Right lobe of liver (tissue), 6 donors: Measurements from ENCODE around the gene DNAH14. TPM values are rescaled to one million over a fixed set of nuclear protein-coding genes. Genes with fewer than 3 reads are reported as not detected.

Experiments
- ATAC-seq, 4 donors: fragments of 200-7000 bp; cut with Tn5 transposase; one replicate each; pipeline ENCODE4 v1.9.1; 2020; ENCODE audit warnings: mild to moderate bottlenecking in 4 of 4, moderate library complexity in 4 of 4
- DNase-seq, 3 donors: peaks; one replicate each; pipeline ENCODE4 v3.0.0-alpha.2; 2020
- H3K27ac ChIP-seq, 3 donors: fragments of 200-600 bp; one replicate each; pipeline ENCODE4 v1.8.0; 2022
- H3K27me3 ChIP-seq, 2 donors: fragments of 200-600 bp; one replicate each; pipeline ENCODE4 v1.8.0; 2022
- H3K36me3 ChIP-seq, 4 donors: fragments of 200-600 bp; sonication (generic) in 1 of 4; one replicate each; pipeline versions ENCODE4 v1.5.1 to v1.8.0; 2017 to 2022; ENCODE audit warnings: control low read depth in 1 of 4
- H3K4me1 ChIP-seq, 4 donors: fragments of 200-600 bp; sonication (generic) in 1 of 4; one replicate each; pipeline versions ENCODE4 v1.5.1 to v1.8.0; 2017 to 2022; ENCODE audit warnings: control low read depth in 1 of 4
- H3K4me3 ChIP-seq, 3 donors: fragments of 200-600 bp; one replicate each; pipeline ENCODE4 v1.8.0; 2022
- H3K9me3 ChIP-seq, 4 donors: fragments of 200-600 bp; sonication (generic) in 1 of 4; one replicate each; pipeline versions ENCODE4 v1.5.1 to v1.8.0; 2017 to 2022; ENCODE audit warnings: control low read depth in 1 of 4
- POLR2A ChIP-seq: fragments of 450-650 bp; IDR thresholded peaks from one replicate; pipeline ENCODE4 v1.6.1; 2017; ENCODE audit warnings: antibody characterized with exemption, mild to moderate bottlenecking
- WGBS: methylation state at CpG from one replicate; pipeline ENCODE4 v1.1.6; 2018; ENCODE audit warnings: low coverage, low lambda C conversion rate; ENCODE audit not compliant: insufficient coverage; ENCODE audit errors: missing lambda C conversion rate; 5-methylcytosine and 5-hydroxymethylcytosine counted together
- intact Hi-C, 2 donors: fragments of 100-400 bp; cut with DNase I; formaldehyde crosslinking; loops; one replicate each; pipeline versions ENCODE4 v1.11.2 to v1.14.1; 2022
- total RNA-seq, 6 experiments: library from RNA; depleted of rRNA in 2 of 6; stranded (reverse); fragments of >200 nt in 2 of 6; fragmentation: NEBNext Ultra II Directional in 3 of 6; extraction: Animal tissue kit (Norgen Biotek cat#: 25700) in 3 of 6; gene quantifications; one replicate each; pipeline versions ENCODE4 v1.1.0 to v1.2.4, GENCODE V29; 2016 to 2023
- TF ChIP-seq, protein P1 (sequence below), 4 donors: fragments of 200-600 bp in 3 of 4; fragments of 450-650 bp in 1 of 4; IDR thresholded peaks; one replicate each; pipeline versions ENCODE4 v1.5.1 to v1.8.0; 2016 to 2022; ENCODE audit warnings: antibody characterized with exemption in 4 of 4, mild to moderate bottlenecking in 2 of 4
- donor health status: DM: no; HTN: yes; CAD: no.
- donor health status: DM: no; HTN: no; CAD: no.
- donor health status: DM: no; HTN: no; CAD: no.
- donor health status: DM: no; HTN: yes; CAD: no.
- donor health status: DM: no; HTN: yes; CAD: no.

DNAH14 gene
- total RNA-seq, 6 experiments from 2014 or later: 8.0 to 17.1 (median 9.7) TPM

DNA sequence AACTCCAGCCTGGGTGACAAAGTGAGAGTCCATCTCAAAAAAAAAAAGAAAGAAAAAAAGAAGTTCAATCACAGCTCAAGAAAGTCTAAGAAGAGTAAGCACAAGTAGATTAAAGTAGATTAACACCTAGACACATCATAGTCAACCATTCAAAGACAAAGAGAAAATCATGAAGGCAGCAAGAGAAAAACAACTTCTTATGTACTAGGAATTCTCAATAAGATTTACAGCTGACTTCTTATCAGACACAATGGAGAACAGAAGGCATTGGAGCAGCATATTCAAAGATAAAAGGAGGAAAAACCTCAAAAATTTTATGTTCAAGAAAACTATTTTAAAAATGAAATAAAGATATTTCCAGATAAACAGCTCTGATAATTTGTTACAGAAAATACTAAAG, 351.1 kb downstream of the DNAH14 start:
- Histone ChIP-seq H3K27me3 (no peaks in the 10 kb centered on the region), H3K36me3 (no peaks in the 10 kb centered on the region), H3K4me1 (no peaks in the 10 kb centered on the region), H3K27ac (no peak overlapping the region), H3K9me3 (no peaks in the 10 kb centered on the region), H3K4me3 (no peak overlapping the region)
- DNase-seq: no peak
- no peak for ATAC-seq
- intact Hi-C loops: no loop called here
- TF ChIP-seq POLR2A: no peak
- TF ChIP-seq, protein P1, sequence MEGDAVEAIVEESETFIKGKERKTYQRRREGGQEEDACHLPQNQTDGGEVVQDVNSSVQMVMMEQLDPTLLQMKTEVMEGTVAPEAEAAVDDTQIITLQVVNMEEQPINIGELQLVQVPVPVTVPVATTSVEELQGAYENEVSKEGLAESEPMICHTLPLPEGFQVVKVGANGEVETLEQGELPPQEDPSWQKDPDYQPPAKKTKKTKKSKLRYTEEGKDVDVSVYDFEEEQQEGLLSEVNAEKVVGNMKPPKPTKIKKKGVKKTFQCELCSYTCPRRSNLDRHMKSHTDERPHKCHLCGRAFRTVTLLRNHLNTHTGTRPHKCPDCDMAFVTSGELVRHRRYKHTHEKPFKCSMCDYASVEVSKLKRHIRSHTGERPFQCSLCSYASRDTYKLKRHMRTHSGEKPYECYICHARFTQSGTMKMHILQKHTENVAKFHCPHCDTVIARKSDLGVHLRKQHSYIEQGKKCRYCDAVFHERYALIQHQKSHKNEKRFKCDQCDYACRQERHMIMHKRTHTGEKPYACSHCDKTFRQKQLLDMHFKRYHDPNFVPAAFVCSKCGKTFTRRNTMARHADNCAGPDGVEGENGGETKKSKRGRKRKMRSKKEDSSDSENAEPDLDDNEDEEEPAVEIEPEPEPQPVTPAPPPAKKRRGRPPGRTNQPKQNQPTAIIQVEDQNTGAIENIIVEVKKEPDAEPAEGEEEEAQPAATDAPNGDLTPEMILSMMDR (IDR thresholded peaks at IDR 0.05): no peak

DNA sequence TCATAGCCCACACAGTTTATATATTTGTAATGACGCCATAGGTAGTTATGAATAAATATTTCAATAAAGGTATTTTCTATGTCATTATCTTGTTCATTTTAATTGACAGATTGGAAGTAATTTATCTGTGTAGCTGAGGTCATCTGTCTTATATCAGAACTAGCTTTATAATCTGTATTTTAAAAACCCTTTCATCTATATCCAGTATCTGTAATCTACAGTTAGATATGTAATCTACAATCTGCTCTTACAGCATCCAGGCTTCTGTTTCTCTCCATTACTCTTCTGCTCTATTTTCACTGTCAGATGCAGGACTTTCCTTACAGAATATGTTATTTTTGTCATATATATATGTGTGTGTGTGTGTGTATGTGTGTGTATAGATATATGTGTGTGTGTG, 360.8 kb downstream of the DNAH14 start:
- intact Hi-C loops: no loop called here
- no peaks in the 10 kb centered on the region for H3K27me3 ChIP-seq
- TF ChIP-seq POLR2A: no peak
- TF ChIP-seq, protein P1 (IDR thresholded peaks at IDR 0.05): no peak
- H3K4me1 ChIP-seq: no peaks in the 10 kb centered on the region
- H3K4me3 ChIP-seq: no peak overlapping the region
- no peak for ATAC-seq
- DNase-seq: no peak
- WGBS: 82% methylated on average over 1 of the region's 1 CpG
- no peaks in the 10 kb centered on the region for H3K36me3 ChIP-seq
- H3K27ac ChIP-seq: no peak overlapping the region
- H3K9me3 ChIP-seq: no peaks in the 10 kb centered on the region

DNA sequence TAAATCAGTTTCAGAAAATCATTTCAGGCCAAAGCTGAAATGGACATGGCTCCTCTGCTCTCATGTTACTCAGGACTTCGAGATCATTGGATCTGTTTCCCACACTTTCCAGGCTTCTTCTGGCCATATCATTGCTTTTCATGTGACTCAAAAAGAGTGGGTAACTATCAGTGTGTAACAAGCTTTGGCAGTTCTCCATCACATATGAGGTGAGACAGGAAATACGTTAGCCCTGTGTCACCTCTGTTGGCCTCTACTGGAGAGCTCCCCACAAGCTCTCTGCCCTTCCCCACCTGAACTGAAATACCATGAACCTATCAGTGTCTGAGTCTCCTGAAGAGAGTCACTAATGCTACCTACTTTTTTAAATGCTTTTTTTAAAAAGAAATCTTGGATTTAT, 370.1 kb downstream of the DNAH14 start:
- no peak overlapping the region for H3K27ac ChIP-seq
- no peaks in the 10 kb centered on the region for H3K4me1 ChIP-seq
- WGBS: 61% methylated on average over 2 of the region's 2 CpGs
- no peaks in the 10 kb centered on the region for H3K36me3 ChIP-seq
- ATAC-seq: no peak
- no peaks in the 10 kb centered on the region for H3K9me3 ChIP-seq
- no peak overlapping the region for H3K4me3 ChIP-seq
- TF ChIP-seq, protein P1 (IDR thresholded peaks at IDR 0.05): no peak
- no peak for TF ChIP-seq POLR2A
- no peak for DNase-seq
- H3K27me3 ChIP-seq: no peaks in the 10 kb centered on the region
- intact Hi-C loops: no loop called here

DNA sequence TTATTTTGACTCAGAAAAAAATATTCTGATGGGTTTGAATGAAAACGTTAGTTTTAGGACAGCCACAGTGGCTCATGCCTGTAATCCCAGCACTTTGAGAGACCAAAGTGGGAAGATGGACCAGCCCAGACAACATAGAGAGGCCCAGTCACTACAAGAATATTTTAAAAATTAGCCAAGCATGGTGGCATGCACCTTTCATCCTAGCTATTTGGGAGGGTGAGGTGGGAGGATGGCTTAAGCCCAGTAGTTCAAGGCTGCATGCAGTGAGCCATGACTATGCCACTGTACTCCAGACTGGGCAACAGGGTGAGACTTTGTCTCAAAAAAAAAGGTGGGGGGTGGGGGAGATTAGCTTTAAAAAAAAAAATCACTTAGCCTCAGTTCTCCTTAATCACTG, 370.9 kb downstream of the DNAH14 start:
- 45% methylated on average over 1 of the region's 1 CpG for WGBS

More for the DNA sequence above, 370.9 kb downstream of the DNAH14 start:
- DNase-seq: no peak
- H3K9me3 ChIP-seq: no peaks in the 10 kb centered on the region
- H3K27me3 ChIP-seq: no peaks in the 10 kb centered on the region
- no peak overlapping the region for H3K27ac ChIP-seq
- ATAC-seq: no peak
- no peak overlapping the region for H3K4me3 ChIP-seq
- TF ChIP-seq POLR2A: no peak
- TF ChIP-seq, protein P1 (IDR thresholded peaks at IDR 0.05): no peak
- H3K36me3 ChIP-seq: no peaks in the 10 kb centered on the region
- intact Hi-C loops: no loop called here
- H3K4me1 ChIP-seq: no peaks in the 10 kb centered on the region
